ENCODE data around the gene TBXA2R.
"Not testable (repeated sequence)": the region's sequence is repeated elsewhere in the genome, so short reads cannot be mapped to it uniquely, and the experiment has no call there.

TBXA2R gene

DNA sequence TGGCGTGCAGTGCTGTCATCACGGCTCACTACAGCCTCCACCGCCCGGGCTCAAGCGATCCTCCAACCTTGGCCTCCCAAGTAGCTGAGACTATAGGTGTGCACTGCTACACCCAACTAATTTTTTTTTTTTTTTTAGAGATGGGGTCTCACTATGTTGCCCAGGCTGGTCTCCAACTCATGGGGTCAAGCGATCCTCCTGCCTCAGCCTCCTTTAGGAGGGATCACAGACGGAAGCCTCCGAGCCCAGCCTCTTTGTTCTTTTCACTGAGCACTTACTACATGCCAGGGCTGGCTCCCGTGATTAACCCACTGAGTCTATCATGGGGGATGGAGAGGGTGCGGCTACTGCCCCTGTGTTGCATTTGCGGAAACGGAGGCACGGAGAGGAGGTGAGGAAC lies 32.8 kb upstream of the TBXA2R start:
- DNase-seq (ENCODE audit: low read depth), result no peak

DNA sequence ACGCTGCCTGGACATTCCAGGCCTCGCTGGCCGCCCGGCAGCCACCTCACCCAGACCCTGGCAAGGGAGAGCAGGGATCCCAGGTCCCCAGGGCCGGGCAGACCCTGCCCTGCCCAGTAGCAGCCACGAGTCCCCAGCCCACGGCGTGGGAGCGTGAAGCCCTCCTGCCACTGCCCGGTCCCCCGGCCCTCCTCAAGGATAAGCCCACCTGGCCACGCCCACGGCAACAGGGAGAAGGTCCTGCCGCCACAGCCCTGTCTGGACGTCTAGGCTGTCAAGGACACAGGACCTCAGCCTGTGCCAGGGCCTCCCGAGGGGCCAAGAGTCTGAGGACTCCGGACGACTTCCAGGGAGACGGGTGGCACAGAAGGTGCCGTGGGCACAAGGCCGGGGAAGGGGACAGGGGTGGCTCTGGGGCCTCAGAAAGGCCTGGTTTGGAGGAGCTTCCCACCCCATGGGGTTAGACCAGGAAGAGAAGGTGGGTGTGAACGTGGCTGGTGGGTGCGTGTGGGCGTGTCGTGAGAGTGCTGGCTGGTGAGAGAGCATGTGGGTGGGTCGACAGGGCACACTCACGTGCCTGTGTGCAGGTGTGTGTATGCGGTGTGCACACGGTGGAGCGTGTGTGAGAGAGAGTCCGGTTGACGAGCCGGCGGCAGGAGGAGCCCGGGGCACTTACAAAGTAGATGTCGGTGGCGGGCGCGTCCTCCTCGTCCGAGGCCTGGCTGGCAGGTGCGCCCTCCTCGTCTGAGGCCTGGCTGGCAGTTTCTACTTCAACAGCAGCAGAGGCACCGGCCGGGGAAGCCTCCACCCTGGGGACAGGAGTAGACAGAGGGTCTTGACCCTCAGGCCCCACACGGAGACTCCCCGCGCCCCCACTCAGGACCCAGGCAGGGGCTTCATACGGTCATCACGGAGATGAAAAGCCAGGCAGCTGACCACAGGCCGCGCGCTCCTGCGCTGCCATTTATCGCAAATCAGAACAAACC lies 31.8 kb upstream of the TBXA2R start:
- DNase-seq (ENCODE audit: low read depth), result no peak

DNA sequence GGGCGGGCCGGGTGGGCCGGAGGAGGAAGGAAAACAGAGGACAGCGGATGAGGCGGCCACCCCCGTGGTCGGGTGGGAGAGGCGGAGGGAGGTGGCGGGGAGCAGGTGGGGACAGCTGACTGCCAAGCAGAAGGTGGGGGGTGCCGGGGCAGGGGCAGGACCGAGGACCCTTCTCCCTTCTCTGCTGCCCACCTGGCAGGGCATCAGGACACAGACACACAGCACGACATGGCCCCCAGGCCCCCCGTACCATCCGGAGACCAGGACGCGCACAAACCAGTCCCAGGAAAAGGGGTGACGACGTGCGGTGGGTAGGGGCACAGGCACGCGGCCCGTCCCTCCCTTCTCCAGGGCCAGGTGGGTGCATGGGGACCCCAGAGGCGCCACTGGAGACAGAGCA lies 30.9 kb upstream of the TBXA2R start:
- no peak for DNase-seq (ENCODE audit: low read depth)

DNA sequence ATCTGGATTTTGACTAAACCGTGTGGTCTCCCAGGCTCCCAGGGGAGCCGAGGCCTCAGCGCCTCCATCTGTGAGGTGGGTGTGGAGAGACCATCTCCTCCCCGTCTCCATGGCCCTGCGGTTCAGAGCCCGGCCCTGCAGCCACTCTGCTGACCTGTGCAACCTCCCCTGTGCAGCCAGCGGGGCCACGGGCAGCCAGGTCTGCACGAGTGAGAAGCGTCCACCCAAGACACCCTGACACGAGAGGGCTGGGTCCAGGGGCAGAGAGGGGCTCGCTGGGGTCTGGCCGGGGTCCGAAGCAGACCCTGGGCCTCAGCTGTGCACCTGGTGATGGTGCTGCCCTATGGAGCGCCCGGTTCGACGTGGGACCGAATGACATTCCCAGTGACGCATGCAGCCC lies 30.3 kb upstream of the TBXA2R start:
- no peak for DNase-seq (ENCODE audit: low read depth)

DNA sequence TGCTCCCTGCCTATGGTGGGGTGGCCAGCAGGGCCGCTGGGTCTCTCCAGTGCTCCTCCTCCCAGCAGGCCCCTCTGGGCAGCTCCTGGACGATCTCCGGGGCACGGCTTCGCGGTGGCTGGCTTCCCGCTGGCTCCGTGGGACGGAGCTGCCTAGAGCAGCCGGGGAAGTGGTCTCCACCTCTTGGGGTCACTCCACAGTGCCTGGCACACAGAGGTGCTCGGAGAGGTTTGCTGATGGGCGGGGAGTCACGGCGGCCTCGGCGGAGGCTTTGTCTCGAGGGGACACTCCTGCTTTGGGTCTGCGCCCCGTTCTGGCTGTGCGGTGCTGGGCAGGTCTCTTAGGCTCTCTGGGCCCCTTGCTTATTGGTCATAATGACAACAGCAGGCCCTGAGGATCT lies 29.8 kb upstream of the TBXA2R start:
- DNase-seq (ENCODE audit: low read depth), result no peak

DNA sequence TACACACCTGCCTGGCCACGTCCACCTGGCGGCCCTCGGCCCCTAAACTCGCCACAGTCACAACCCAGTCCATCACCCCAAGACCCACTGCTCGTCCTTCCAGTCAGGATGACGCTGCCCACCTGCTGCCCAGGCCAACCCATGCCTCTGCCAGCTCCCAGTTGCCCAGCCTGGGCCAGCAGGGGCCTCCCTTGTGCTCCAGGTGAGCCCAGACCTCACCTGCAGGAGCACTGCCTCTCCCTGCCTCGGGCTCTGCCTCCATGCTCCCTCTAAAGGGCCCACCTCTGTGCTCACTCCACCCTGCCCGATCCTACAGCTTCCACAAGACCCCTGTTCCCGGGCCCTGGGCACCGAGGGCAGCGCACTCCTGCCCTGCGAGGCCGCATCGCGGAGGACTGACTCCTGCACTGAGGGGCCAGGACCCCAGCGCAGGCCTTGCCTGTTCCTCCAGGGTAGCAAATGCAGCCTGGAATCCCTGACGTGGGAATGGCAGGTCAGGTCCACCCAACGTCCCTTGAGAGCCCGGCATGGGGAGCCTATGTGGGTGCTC lies 27.9 kb upstream of the TBXA2R start:
- DNase-seq (ENCODE audit: low read depth), result no peak

DNA sequence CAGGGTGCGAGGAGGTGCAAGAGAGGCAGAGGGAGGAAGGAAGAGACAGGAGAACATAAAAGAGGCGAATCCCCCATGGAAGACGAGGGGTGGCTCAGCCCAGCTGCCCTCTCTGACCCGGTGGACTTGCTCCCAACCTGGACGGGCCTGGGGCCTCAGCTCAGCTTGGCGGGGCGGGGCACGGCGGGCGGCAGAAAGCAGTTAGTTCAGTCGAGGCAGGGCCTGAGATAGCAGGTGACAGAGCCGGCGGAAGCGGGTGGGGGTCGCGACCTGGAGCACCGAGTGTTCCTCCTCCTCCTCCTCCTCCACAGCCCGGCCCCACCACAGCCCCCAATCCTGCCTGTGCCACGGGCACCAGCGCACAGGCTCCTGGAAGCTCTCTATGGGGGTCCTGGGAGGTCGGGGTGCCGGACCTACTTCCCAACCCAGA lies 26.9 kb upstream of the TBXA2R start:
- DNase-seq (ENCODE audit: low read depth), result no peak

DNA sequence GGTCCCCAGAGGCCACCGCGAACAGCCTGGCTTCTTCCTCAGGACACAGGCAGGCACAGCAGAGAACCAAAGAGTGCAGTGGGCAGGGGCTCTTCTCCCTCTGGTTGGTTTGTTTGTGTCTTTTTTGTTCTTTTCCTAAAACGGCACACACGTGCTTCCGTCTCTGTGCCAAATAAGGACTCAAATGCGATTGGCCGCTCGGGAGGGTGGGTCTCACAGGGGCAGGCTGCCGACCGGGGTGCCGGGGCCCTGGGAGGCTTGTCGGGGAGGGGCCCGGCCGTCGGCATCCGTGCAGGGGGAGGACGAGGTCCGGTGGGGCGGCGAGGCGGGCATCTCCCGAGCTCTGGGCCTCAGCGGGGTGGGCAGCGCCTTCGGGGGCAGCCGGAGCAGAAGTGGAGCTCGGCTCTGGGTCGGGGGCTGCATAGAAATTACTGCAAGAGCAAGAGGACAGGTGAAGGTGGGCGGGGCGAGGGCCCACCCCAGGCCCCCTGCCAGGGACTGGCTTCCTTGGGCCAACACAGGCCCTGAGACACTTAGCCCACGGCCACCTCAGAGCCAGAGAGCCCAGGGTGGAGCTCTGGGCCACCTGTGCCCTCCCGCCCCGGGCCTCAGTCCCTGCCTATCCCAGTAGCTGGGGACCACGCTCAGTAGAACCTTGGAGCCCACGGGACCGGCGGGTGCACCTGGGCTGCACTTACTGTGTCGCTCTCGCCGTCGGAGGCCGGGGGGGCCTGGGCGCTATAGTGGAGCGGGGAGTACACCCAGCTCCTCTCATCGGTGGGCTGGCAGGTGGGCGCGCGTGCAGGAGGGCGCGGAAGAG lies 26.3 kb upstream of the TBXA2R start:
- DNase-seq (ENCODE audit: low read depth), result no peak

DNA sequence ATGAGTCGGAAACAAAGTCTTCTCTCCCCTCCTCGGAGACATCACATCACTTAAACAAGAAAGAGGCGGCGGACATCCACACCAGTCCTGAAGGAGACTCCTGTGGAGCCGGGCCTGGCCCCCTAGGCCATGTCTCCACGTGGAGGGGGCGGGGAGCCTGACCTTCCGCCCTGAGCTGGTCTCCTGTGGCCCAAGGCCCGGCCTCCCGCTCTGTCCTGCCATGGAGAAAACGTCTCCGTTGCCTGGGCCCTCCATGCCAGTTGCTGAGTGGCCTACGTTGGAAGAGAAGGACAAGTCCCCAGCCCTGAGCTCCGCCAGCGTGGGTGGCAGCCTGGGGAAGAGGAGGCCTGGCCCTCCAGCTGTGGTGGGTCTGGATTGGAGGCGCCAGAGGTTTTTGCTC lies 25.4 kb upstream of the TBXA2R start:
- no peak for DNase-seq (ENCODE audit: low read depth)

DNA sequence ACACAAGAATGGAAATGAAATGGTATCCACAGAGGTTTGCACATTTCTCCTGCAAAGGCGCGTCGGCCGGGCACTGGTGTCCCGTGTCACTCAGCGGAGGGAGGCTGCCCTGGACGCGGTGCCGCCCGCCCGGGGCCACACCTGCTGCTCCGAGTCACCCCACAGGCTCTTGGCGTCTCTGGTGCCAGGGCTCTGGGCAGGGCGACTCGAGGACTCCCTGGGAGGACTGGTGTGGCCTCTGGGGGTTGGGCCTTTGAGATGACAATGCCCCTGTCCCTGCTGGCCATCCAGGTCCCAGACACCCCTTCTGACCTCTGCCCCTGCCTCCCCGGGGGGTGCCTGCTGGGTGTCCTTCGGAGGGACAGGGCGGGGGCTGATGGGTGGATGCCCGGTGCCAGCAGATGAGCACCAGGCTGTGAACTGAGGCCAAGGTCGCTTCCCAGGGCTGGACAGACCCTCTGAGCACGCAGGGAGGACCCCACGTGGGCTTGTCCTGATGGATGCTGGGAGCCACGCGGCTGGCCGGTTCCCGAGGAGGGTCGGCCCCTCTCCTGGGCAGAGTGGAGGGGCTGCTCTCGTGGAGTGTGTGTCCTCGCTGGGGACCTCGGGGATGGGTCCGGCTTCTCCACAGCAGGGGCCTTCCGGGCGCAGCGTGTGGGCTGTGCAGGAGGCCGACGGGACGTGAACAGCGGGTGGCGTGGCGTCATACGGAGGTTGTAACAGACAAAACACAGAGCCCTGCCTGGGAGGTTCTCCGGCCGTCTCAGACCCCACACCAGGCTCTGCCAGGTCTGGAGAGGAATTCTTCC lies 24.6 kb upstream of the TBXA2R start:
- DNase-seq (ENCODE audit: low read depth), result no peak

DNA sequence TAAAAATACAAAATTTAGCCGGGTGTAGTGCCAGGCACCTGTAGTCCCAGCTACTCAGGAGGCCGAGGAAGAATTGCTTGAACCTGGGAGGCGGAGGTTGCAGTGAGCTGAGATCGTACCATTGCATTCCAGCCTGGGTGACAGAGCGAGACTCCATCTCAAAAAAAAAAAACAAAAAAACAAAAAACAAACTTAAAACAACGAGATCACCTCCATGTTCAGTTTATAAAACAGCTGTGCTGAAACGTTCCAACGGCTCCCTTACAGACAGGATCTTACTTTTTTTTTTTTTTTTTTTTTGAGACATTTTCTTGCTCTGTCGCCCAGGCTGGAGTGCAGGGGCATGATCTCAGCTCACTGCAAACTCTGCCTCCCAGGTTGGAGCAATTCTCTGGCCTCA lies 22.1 kb upstream of the TBXA2R start:
- DNase-seq (ENCODE audit: low read depth), result not testable (repeated sequence)

DNA sequence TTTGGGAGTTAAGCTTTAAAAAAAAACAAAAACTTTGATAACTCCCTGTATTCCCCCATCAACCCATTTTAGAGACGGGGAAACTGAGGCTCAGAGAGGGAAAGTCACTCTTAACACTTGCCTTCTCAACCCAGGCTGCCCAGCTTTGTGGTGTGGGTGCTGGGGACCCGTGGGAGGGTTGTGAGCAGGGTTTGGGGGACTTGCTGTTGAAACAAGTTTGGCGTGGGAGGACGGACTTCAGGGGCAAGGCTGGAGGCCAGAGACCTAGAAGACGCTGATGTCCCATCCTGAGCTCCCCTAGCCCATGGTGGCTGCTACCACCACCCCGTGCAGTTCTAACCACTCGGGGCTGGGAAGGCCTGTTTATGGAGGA lies 20.7 kb upstream of the TBXA2R start:
- DNase-seq (ENCODE audit: low read depth), result no peak

DNA sequence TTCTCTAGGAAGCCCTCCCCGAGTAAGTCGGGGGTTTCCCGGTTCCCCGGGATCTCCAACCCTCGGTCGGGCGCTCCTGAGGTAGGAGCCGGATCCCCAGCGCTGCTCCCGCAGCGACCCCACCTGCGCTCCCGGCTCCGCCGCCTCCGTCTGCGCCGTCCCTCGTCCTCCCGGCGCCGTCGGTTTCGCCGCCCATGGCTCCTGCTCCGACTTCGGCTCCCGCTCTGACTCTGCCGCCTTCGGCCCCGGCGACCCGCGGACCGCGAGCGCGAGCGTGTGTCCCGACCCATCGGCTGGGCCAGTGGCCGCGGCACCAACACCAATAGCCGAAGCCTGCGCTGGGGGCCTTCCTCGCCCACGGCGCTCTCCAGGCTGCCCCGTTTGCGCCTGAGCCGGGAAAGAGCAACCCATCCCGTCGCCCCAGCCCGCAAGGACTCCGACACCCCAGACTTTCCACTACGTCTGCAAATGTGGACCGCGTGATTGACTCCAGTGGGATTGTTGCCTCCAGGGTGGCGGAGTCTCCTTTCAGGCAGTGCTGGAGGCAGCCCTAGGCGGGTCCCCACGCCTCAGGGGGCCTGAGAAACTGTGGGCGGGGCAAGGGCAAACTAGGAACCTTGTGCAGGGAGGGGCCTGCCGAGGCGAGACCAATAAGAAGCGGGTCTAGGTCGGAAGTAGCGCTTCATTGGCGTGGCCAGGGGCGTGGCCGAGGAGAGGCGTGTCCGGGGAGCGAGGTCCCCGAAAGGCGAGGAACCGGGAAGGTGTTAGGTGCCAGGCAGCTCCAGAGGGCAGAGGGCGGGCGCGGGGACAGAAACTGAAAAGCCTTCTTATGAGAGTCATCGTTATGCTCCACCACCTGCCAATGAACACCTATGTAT lies 20.0 kb upstream of the TBXA2R start, which contains the start of gene CACTIN:
Gene CACTIN, minus strand, starts transcription at position 318 of the 878 bp plus-strand sequence. Its CDS starts 28 bp downstream, at position 290.
- peak; percentile 97 for DNase-seq (ENCODE audit: low read depth)

DNA sequence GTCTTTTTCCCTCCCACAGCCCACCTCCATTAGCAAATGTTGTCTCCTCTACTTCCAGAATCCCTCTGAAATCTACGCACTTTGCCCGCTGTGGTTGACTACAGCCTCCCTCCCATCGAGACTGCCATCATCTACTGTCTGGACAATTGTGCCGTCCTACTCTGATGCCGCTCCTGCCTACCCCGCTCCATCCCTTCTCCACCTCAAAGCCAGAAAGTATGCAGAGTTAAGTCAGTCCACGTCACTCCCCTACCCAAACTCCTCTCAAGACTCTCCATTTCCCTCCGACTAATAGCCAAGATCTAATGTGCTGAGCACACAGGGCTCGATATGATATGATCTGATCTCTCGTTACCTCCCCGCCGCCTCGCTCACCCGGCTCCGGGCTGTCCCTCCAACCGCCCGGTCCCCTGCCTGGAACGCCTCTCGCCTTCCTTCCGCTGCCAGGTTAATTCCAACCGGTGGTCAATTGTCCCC lies 19.4 kb upstream of the TBXA2R start:
- DNase-seq (ENCODE audit: low read depth), result no peak

DNA sequence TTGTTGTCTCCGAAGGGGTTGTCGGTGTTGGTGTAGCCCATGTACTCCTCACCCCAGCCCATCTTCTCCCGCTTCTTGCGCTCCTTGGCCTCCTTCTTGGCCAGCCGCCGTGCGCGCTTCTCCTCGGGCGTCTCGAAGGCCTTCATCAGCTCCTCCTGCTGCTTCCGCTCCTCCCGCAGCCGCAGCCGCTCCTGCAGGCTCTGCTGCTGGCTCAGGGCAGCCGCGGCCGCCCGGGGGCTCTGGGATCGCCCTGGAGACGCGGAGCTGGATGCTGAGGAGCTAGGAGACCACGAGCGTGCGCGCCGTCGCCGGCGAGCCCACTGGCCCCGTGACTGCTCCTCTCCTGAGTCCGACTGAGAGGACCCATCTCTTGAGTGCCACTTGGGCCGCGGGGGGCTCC lies 17.0 kb upstream of the TBXA2R start:
- DNase-seq (ENCODE audit: low read depth), result no peak

DNA sequence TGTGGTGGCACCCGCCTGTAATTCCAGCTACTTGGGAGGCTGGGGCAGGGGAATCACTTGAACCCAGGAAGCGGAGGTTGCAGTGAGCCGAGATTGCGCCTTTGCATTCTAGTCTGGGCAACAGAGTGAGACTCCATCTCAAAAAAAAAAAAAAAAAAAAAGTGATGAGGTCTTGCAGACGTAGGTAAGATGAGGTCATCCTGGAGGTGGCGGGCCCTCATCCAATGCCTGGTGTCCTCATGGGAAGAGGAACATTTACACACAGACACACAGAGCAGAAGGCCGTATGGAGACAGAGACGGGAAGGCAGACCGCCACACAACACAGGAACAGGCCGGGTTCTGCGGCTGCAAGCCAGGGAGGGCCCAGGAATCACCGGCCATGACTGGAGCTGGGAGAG lies 15.5 kb upstream of the TBXA2R start:
- DNase-seq (ENCODE audit: low read depth), result no peak

DNA sequence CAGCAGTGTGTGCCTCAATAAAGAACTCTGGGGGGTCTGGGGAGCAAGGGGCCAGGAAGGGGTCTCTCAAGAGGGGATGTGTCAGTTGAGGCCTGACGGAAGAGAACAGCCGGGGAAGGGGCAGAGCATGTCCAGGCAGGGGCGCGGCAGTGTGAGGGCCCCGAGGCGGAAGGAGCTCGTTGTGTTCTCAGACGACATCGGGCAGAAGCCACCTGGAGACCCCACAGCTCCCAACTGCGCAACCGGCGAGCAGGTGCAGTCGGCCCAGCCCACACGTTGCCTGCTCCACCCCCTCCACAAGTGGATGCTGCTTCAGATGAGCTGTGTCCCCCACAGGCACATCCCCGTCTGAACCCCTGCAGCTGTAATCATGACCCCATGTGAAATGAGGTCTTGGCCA lies 15.0 kb upstream of the TBXA2R start:
- DNase-seq (ENCODE audit: low read depth), result no peak

DNA sequence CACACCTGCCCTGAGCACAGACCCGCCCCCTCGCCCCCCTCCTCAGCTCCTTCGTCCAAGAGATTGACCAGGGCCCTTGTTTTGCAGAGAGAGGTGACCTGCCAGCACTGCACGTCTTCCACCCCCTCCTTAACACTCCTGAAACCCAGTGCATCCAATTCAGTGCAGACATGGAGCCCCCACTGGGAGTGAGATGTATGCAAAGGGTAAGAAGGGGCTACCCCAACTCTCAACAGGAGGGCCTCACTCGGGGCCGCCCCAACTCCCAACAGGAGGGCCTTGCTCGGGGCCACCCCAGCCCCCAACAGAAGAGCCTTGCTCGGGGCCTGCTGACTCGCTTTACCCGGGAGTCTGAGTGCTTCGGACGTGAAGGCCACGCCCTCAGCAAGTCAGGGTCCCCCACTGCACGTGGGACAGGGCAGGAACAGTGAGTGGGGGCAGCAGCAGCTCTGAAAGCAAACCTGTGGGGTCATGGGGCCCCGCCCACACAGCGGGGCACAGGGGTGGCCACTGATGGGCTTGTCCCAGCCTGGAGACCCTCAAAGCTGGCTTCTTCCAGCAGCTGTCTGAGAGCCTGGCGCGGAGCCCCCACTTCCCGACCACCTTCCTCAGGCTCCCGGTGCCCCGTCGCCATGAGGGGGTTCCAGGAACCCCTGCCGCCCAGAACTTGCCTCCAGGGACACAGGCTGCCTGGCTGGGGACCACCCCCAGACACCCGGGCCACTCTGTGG lies 14.3 kb upstream of the TBXA2R start:
- no peak for DNase-seq (ENCODE audit: low read depth)

DNA sequence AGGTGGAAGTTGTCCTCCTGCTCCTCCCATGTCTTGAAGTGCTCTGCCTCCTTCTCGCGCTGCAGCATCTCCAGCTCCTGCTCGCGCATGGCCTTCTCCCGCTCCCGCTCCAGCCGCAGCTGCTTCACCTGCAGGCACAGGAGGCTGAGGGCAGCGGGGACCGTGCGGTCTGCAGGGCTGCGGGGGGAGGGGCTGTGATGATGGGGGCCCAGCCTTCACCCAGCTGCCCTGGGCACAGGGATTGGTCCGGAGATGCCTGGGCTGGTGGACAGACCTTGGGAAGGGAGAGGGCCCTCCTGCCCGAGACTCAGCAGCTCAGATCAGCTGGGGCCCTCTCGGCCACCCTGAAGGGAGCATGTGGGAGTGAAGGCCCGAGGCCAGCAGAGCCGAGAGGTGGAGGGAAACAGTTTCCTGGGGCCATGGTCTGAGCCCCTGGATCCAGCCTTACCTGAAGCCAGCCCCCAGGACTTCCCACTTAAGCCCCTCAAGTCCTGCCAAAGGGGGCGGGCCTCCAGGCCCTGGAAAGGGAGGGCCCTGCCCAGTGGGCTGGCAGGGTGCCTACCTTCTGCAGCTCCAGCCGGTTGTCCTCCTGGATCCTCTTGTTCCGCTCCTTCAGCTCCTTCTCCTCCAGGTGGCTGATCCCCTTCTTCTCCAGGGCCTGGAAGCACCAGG lies 13.6 kb upstream of the TBXA2R start:
- no peak for DNase-seq (ENCODE audit: low read depth)
